GM13977 (cell line): ENCODE measurements around the gene IRS2.

ENCODE experiments used
- DNase-seq: peaks from one replicate; pipeline ENCODE4 v3.0.0; 2012; ENCODE audit warnings: low spot score
- in situ Hi-C: fragments of 300-500 bp; cut with MboI; formaldehyde crosslinking; loops from one replicate; pipeline ENCODE4 v1.12.0; 2022; ENCODE audit warnings: low sequenced_read_pairs, low pct_unique_long_range_greater_than_20kb, mixed read lengths, inconsistent platforms; ENCODE audit not compliant: unreplicated experiment
- TF ChIP-seq, protein P1 (sequence below): IDR thresholded peaks from 2 replicates; pipeline ENCODE4 v1.5.1; 2012; ENCODE audit warnings: mild to moderate bottlenecking, control low read depth; ENCODE audit not compliant: insufficient read depth; ENCODE audit errors: extremely low read depth, missing control alignments

The IRS2 gene

DNA sequence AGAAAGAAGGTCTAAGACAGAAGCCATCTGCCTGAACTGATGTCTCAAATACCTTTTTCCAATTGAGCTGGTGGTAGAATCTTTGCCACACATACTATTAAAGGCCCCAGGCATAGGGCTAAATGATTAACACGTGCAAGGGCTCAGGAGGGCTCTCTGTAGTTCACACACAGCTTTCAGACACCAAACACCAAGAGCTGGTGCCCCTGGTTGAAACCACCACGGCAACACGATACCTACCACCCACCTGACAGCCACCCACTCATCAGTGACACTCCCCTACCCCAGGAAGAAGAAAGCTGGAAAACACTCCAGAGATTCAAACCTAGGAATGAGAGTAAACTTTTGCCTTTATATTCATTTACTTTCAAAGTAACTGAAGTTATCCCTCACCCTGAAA, 26.8 kb downstream of the IRS2 start:
- in situ Hi-C loops, result no loop called here
- DNase-seq, result no peak
- TF ChIP-seq, protein P1, sequence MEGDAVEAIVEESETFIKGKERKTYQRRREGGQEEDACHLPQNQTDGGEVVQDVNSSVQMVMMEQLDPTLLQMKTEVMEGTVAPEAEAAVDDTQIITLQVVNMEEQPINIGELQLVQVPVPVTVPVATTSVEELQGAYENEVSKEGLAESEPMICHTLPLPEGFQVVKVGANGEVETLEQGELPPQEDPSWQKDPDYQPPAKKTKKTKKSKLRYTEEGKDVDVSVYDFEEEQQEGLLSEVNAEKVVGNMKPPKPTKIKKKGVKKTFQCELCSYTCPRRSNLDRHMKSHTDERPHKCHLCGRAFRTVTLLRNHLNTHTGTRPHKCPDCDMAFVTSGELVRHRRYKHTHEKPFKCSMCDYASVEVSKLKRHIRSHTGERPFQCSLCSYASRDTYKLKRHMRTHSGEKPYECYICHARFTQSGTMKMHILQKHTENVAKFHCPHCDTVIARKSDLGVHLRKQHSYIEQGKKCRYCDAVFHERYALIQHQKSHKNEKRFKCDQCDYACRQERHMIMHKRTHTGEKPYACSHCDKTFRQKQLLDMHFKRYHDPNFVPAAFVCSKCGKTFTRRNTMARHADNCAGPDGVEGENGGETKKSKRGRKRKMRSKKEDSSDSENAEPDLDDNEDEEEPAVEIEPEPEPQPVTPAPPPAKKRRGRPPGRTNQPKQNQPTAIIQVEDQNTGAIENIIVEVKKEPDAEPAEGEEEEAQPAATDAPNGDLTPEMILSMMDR, result no peak

DNA sequence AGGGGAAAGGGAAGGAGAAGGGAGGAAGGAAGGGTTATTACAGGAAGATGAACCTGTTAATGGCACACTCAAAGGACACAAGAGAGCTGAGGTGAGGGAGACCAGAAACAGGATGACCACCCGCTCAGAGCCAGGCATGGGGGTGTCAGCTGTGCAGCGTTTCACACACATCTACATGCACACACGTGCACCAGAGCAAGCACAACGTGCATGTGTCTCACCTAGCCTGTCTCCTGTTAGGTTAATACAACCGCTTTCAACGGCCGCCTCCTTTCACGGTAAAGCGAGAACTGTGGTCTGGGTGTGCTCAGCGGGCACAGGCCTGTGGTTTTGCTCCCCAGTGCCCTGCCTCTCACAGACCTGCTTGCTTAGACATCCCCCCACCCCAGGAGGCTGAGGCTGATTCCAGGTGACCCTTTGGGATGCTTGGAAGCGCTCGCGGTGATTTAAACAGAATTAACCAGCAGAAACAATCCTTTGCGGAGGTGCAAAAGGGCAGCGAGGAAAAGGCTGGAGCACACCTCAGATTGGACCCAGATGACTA, 27.4 kb downstream of the IRS2 start:
- no peak for DNase-seq
- TF ChIP-seq, protein P1, result no peak
- in situ Hi-C loops, result no loop called here

DNA sequence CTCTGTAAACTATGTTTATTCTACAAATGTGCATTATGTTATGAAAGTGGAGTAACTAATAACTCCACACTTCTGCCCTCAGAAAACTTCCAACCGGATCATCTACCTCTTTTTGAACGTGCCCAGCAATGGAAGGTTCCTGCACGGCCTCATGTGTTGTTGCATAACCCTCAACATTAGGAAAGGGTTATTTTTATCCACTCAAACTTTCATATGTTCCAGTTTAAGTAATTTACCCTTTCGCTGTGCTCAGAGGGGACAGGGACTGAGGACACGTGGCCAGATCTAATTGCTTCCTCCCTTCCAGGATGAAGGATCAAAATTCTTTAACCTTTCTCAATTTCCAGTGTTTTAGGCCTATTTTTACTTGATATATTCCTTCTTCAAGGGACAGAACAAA, 29.6 kb downstream of the IRS2 start:
- in situ Hi-C loops, result no loop called here
- TF ChIP-seq, protein P1, result no peak
- no peak for DNase-seq

DNA sequence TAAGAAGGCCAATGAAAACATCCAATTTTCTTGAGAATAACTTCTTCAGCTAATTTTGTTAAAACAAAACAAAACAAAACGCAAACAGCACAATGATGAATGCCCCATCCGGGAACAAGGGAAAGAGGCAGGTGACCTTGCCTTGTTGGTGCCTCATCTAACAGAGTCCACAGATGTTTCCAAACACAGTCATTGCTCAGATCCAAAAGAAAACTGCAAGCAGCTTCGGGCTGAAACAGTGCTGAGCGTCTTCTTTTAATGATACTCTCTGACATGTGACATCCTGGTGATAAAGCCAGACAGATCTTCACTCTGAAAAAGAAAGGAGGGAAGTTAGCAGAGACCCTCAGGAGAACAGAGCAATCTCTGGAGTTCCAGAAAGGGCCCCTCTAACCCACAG, 30.4 kb downstream of the IRS2 start:
- TF ChIP-seq, protein P1, result no peak
- DNase-seq, result no peak
- in situ Hi-C loops, result no loop called here

DNA sequence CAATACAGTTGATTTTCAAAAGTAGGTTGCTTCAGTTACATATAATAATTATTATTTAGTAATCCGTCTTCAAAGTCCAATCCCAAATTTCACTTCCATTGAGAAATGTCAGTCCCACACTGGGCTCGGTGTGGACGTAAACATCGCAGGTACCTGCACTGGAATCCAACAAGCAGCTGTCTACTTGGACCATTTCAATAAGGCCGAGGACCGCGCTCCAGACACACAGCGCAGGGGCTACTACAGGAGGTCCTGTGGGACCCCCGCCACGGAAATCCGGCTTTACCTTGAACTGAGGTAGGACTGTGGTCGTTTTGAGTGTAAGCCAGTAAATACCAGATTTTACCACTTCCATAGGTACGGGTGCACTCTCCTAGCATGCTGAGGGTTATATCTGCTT, 30.8 kb downstream of the IRS2 start:
- in situ Hi-C loops, result no loop called here
- TF ChIP-seq, protein P1, result no peak

DNA sequence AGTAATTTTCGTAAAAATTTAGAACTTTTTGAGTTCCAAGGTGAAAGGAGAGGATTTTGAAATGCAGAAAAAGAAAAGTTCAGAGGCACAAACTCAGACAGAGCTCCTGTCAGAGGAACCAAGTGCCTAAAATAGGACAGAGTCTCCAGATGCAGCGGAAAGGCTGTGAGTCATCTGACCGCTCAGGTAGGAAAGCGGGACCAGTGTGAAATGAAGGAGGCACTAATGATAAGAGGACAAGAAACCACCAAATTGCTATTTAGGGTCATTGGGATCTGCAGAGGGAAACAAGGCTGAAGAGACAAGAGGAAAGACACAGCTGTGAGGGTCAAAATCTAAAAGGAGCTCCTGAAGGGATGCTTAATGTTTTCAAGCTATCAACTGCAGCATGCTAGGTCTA, 34.9 kb downstream of the IRS2 start:
- DNase-seq, result no peak
- in situ Hi-C loops, result no loop called here

More for the DNA sequence above, 30.8 kb downstream of the IRS2 start:
- DNase-seq, result no peak

More for the DNA sequence above, 34.9 kb downstream of the IRS2 start:
- TF ChIP-seq, protein P1, result no peak
